ENCODE results near the gene ARHGAP6.

ARHGAP6 gene

DNA sequence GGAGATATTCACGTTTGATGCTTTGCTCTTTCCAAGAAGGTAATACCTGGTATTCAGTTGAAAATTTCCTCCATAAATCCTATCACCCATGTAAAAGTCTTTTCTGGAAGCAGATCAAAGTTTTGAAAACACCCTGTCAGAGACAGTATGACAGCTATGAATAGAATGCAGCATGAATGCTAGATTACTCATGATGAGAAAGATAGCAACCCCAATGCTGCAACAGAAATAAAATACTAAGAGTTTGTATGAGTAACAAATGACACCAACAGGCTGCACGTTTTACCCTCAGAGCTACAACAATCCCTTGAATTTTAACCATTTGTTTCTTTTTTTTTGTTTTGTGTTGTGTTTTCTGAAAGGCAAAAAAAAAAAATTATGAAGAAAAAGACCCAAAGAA lies 108.6 kb downstream of the ARHGAP6 start:
- TF ChIP-seq, protein P1, sequence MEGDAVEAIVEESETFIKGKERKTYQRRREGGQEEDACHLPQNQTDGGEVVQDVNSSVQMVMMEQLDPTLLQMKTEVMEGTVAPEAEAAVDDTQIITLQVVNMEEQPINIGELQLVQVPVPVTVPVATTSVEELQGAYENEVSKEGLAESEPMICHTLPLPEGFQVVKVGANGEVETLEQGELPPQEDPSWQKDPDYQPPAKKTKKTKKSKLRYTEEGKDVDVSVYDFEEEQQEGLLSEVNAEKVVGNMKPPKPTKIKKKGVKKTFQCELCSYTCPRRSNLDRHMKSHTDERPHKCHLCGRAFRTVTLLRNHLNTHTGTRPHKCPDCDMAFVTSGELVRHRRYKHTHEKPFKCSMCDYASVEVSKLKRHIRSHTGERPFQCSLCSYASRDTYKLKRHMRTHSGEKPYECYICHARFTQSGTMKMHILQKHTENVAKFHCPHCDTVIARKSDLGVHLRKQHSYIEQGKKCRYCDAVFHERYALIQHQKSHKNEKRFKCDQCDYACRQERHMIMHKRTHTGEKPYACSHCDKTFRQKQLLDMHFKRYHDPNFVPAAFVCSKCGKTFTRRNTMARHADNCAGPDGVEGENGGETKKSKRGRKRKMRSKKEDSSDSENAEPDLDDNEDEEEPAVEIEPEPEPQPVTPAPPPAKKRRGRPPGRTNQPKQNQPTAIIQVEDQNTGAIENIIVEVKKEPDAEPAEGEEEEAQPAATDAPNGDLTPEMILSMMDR (IDR thresholded peaks at IDR 0.05; ENCODE audit: poor library complexity, severe bottlenecking) = no peak
- Histone ChIP-seq H3K4me3 (ENCODE audit: severe bottlenecking) (no peak overlapping the region), H3K4me1 (ENCODE audit: insufficient read depth, poor library complexity, severe bottlenecking) (no peaks in the 10 kb centered on the region), H3K27ac (ENCODE audit: poor library complexity, severe bottlenecking) (no peak overlapping the region), H3K36me3 (ENCODE audit: low read depth) (no peaks in the 10 kb centered on the region), H3K27me3 (ENCODE audit: insufficient read depth, poor library complexity, severe bottlenecking) (no peaks in the 10 kb centered on the region), H3K9me3 (ENCODE audit: severe bottlenecking) (no peaks in the 10 kb centered on the region)
- DNase-seq (ENCODE audit: low spot score) = no peak
- ATAC-seq (ENCODE audit: low read depth) = peak; percentile 85

DNA sequence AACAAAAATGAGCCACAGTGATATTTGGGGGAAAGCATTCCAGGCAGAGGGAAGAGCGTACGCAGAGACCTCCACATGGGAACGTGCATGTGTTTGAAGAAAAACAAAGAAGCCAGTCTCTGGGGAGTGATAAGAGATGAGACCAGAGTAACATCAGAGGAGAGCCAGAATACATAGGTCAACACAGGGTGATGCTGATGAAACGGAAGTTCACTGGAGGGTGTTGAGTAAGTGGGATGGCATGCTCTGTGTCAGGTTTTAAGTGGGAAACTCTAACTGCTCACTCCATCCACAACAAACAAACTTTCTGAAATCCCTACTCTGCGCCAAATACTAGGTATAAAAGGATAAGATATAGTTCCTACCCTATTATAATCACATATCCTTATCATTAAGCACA lies 110.0 kb downstream of the ARHGAP6 start:
- H3K4me1 ChIP-seq (ENCODE audit: insufficient read depth, poor library complexity, severe bottlenecking) = no peaks in the 10 kb centered on the region
- no peaks in the 10 kb centered on the region for H3K27me3 ChIP-seq (ENCODE audit: insufficient read depth, poor library complexity, severe bottlenecking)
- TF ChIP-seq, protein P1 (IDR thresholded peaks at IDR 0.05; ENCODE audit: poor library complexity, severe bottlenecking) = no peak
- H3K36me3 ChIP-seq (ENCODE audit: low read depth) = no peaks in the 10 kb centered on the region
- no peak for DNase-seq (ENCODE audit: low spot score)
- no peaks in the 10 kb centered on the region for H3K9me3 ChIP-seq (ENCODE audit: severe bottlenecking)
- no peak overlapping the region for H3K27ac ChIP-seq (ENCODE audit: poor library complexity, severe bottlenecking)
- H3K4me3 ChIP-seq (ENCODE audit: severe bottlenecking) = no peak overlapping the region
- 0 out of 3 replicates have a peak, but pooled peaks have one; percentile 36 for ATAC-seq (ENCODE audit: low read depth)

DNA sequence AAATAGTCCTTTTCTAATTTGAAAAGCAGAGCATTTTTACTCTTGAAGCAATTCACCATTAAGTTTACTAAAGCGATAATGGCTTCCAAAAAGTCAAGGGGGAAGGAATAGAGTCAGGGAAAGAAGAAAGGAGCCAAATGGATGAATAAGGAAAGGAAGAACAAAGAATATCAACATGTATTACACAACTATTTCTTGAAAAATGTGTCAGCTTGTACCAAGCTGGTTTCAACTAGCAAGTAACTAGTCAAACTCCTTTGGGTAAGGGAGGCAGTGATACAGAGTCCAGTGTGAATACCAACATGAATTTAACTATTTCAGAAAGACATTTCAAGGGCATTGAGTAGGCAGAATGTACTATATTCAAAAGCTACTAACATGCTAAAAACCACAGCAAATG lies 112.1 kb downstream of the ARHGAP6 start:
- no peak overlapping the region for H3K4me3 ChIP-seq (ENCODE audit: severe bottlenecking)
- ATAC-seq (ENCODE audit: low read depth) (no peak), DNase-seq (ENCODE audit: low spot score) (no peak)
- H3K36me3 ChIP-seq (ENCODE audit: low read depth) = no peaks in the 10 kb centered on the region
- H3K4me1 ChIP-seq (ENCODE audit: insufficient read depth, poor library complexity, severe bottlenecking) = no peaks in the 10 kb centered on the region
- no peaks in the 10 kb centered on the region for H3K9me3 ChIP-seq (ENCODE audit: severe bottlenecking)
- H3K27ac ChIP-seq (ENCODE audit: poor library complexity, severe bottlenecking) = no peak overlapping the region
- TF ChIP-seq, protein P1 (IDR thresholded peaks at IDR 0.05; ENCODE audit: poor library complexity, severe bottlenecking) = no peak
- no peaks in the 10 kb centered on the region for H3K27me3 ChIP-seq (ENCODE audit: insufficient read depth, poor library complexity, severe bottlenecking)

DNA sequence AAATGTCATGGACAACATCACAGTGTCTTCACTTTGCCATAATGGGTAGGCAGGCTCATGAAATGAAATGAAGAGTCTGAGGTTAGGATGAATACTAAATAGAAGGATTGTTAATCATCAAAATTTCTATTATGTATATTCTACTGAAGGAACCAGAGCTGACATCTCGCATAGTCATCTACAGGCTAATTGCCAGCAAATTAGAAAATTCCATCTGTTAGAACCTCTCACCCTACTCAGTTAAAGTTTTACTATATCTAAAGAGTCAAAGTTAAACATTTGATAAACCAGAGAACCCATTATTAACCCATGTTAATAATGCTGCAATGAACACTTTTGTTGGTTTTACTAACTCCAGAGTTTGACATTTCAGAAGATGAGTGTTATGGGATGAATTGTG lies 114.6 kb downstream of the ARHGAP6 start:
- no peak overlapping the region for H3K4me3 ChIP-seq (ENCODE audit: severe bottlenecking)
- ATAC-seq (ENCODE audit: low read depth) (no peak), DNase-seq (ENCODE audit: low spot score) (no peak)
- no peaks in the 10 kb centered on the region for H3K4me1 ChIP-seq (ENCODE audit: insufficient read depth, poor library complexity, severe bottlenecking)
- H3K27me3 ChIP-seq (ENCODE audit: insufficient read depth, poor library complexity, severe bottlenecking) = no peaks in the 10 kb centered on the region
- H3K27ac ChIP-seq (ENCODE audit: poor library complexity, severe bottlenecking) = no peak overlapping the region
- H3K36me3 ChIP-seq (ENCODE audit: low read depth) = no peaks in the 10 kb centered on the region
- TF ChIP-seq, protein P1 (IDR thresholded peaks at IDR 0.05; ENCODE audit: poor library complexity, severe bottlenecking) = no peak
- no peaks in the 10 kb centered on the region for H3K9me3 ChIP-seq (ENCODE audit: severe bottlenecking)

DNA sequence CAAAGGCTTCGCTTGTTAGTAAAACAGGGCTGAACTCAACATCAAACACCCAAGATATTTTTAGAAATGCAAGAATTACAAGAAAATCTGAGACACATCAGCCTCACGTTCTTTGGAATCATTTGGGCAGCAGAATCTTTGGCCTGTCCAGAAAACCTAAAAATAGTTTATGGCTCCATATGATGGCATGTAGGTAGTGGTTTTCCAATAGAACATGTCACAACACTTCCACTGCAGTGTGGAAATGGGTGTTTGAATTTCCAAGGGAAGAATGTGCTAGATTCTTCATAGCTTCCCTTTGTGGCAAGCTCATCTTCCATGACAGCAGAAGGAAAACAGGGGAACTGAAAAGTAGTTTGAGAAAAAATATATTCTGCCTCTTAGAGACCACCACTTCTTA lies 118.8 kb downstream of the ARHGAP6 start:
- no peaks in the 10 kb centered on the region for H3K9me3 ChIP-seq (ENCODE audit: severe bottlenecking)
- DNase-seq (ENCODE audit: low spot score) (no peak), ATAC-seq (ENCODE audit: low read depth) (no peak)
- H3K4me1 ChIP-seq (ENCODE audit: insufficient read depth, poor library complexity, severe bottlenecking) = no peaks in the 10 kb centered on the region
- TF ChIP-seq, protein P1 (IDR thresholded peaks at IDR 0.05; ENCODE audit: poor library complexity, severe bottlenecking) = no peak
- H3K4me3 ChIP-seq (ENCODE audit: severe bottlenecking) = no peak overlapping the region
- no peak overlapping the region for H3K27ac ChIP-seq (ENCODE audit: poor library complexity, severe bottlenecking)
- H3K36me3 ChIP-seq (ENCODE audit: low read depth) = no peaks in the 10 kb centered on the region
- H3K27me3 ChIP-seq (ENCODE audit: insufficient read depth, poor library complexity, severe bottlenecking) = no peaks in the 10 kb centered on the region
